ENCODE results near the gene RAMACL. TPM values are rescaled to one million over a fixed set of nuclear protein-coding genes. Genes with fewer than 3 reads are reported as not detected.

The RAMACL gene
- total RNA-seq, 4 donors from 2014 or later, result 0.93 to 2.1 (median 1.5) TPM

DNA sequence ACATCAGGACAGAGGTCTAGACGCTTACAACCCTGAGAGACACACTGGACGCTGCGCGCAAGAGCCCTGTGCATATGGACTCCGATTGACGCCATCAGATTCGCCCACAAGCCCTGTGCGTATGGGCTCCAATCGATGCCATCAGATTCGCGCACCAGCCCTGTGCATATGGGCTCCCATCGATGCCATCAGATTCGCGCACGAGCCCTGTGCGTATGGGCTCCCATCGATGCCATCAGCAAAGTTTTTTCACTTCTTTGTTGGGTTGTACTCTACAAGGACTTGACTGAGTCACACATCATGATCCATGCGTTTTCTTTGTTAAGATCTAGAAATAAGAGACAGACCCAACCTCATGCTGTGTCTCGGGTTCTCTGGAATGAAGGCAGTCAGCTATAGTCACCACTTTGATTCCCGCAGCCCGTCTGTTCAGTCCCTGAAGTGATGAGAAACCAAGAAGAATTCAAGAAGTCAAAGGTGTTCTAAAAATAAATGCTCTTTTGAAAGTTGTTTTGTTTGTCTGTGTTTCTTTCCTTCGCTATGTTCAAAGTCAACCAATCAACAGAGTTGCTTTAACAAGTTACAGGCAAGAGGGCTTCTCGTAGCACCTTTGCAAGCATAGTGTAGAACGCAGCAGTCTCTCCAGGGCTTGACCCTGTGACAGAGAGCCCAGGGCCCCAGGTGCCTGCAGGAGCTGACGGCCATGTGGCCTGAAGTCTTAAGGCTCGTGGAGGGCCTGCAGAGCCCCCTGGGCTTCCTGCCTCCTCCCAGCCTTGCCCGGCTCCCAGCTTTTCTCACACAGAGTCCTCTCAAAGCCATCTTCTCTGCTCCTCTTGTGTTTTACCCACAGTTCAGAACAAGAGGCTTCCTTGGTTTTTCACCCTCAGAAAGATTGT is 32.6 kb upstream of the RAMACL start:
- TF ChIP-seq, protein P1, sequence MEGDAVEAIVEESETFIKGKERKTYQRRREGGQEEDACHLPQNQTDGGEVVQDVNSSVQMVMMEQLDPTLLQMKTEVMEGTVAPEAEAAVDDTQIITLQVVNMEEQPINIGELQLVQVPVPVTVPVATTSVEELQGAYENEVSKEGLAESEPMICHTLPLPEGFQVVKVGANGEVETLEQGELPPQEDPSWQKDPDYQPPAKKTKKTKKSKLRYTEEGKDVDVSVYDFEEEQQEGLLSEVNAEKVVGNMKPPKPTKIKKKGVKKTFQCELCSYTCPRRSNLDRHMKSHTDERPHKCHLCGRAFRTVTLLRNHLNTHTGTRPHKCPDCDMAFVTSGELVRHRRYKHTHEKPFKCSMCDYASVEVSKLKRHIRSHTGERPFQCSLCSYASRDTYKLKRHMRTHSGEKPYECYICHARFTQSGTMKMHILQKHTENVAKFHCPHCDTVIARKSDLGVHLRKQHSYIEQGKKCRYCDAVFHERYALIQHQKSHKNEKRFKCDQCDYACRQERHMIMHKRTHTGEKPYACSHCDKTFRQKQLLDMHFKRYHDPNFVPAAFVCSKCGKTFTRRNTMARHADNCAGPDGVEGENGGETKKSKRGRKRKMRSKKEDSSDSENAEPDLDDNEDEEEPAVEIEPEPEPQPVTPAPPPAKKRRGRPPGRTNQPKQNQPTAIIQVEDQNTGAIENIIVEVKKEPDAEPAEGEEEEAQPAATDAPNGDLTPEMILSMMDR (IDR thresholded peaks at IDR 0.05), result no peak
- TF ChIP-seq POLR2A (IDR thresholded peaks at IDR 0.05), result no peak
- intact Hi-C loops (cut with DNase I; ENCODE audit: low total_unique reads), result no loop called here
- DNase-seq (ENCODE audit: low spot score in 2 of 2), result peak in 1 of 2 donors; percentile 65
- no peak overlapping the region for H3K4me3 ChIP-seq (ENCODE audit: low read depth, poor library complexity, severe bottlenecking)
- 94 to 96% methylated on average over 27 of the region's 27 CpGs for WGBS, 2 donors

DNA sequence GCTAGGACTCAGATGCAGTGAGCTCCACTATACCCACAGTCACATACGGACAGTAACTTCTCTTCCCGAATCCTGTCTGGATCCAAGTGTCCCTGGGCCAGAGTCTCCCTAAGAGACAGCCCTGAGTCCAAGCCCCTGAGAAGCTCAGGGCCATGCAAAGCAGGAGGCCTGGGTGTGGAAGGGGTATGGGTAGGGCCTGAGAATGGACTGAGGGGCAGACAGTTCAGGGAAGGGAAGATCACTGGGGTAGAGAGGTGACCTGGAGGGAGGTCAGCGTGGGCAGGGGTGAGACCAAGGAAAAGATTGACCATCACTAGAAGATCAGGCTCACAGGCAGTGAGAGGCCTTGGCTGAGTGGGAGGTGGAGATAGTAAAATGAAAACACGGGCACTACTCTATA is 31.8 kb upstream of the RAMACL start:
- H3K4me3 ChIP-seq (ENCODE audit: low read depth, poor library complexity, severe bottlenecking), result no peak overlapping the region
- intact Hi-C loops (cut with DNase I; ENCODE audit: low total_unique reads), result no loop called here
- WGBS, 2 donors, result 95 to 96% methylated on average over 4 of the region's 4 CpGs
- peak in 1 of 2 donors; percentile 61 for DNase-seq (ENCODE audit: low spot score in 2 of 2)
- TF ChIP-seq, protein P1 (IDR thresholded peaks at IDR 0.05), result no peak
- TF ChIP-seq POLR2A (IDR thresholded peaks at IDR 0.05), result no peak

DNA sequence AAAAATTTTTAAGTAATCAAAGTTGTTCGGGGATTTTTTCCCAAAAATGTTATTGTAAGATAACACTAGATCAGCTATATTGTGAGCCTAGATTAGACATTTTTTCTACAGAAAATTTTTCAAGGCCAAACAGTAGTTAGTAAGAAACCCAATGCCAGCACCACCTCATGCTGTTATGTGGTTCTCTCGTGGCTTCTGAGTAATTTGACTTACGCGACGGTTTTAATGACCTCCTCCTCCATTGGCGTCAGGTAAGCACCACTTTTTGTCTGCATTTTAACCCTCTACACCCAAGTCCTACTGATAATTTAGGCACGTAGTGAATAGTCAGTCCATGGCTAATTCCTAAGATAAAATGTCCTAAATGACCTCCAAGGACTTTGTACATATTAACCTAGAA is 30.9 kb upstream of the RAMACL start:
- no peak for DNase-seq (ENCODE audit: low spot score in 2 of 2)
- intact Hi-C loops (cut with DNase I; ENCODE audit: low total_unique reads), result no loop called here
- 88 to 90% methylated on average over 7 of the region's 7 CpGs for WGBS, 2 donors
- TF ChIP-seq, protein P1 (IDR thresholded peaks at IDR 0.05), result no peak
- TF ChIP-seq POLR2A (IDR thresholded peaks at IDR 0.05), result no peak
- H3K4me3 ChIP-seq (ENCODE audit: low read depth, poor library complexity, severe bottlenecking), result no peak overlapping the region

DNA sequence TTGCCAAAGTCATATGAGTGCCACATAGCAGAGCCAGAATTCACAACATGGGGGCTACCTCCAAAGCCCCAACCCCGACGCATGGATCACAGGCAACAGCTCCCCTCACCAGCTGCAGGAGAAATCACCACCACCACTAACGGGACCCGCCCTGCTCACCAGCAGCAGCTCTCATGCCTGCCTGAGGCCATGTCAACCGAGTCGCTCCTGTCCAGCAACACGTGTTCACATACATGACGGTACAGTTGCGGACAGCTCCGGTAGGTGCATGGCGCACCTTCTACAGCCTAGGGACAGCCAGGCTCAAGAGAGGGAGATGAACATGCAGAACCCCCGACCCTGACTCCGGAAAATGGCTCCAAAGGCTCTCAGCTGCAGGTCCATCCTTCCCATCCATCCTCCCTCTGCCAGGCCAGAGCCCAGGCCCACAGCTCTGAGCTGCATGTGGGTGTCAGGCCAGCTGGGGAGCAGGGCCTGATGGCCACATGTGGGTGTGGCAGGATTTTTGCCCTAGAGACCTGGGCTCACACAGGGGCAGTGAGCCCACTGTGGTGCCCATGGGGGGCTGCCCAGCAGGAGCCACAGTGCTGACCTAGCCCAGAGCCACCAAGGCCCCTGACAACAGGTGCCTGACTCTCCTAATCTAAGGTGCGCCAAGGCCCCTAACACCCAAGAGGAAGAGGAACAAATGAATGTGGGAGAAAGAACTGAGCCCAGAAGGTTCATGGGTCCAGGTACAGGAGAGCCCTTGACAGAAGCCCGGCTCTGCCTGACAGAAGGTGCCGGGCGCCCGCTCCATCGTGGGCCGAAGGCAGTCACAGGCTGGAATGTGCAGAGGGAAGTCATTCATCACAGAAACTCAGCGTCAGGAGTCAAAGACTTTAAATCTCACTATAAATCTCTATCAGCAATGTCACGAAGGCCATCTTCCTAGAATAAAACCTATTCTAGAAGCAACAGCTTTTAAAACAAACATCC is 30.1 kb upstream of the RAMACL start:
- intact Hi-C loops (cut with DNase I; ENCODE audit: low total_unique reads), result no loop called here
- no peak overlapping the region for H3K4me3 ChIP-seq (ENCODE audit: low read depth, poor library complexity, severe bottlenecking)
- no peak for TF ChIP-seq POLR2A (IDR thresholded peaks at IDR 0.05)
- TF ChIP-seq, protein P1 (IDR thresholded peaks at IDR 0.05), result no peak
- DNase-seq (ENCODE audit: low spot score in 2 of 2), result peak in 1 of 2 donors; percentile 77
- WGBS, 2 donors, result 95 to 96% methylated on average over 21 to 22 of the region's 22 CpGs

DNA sequence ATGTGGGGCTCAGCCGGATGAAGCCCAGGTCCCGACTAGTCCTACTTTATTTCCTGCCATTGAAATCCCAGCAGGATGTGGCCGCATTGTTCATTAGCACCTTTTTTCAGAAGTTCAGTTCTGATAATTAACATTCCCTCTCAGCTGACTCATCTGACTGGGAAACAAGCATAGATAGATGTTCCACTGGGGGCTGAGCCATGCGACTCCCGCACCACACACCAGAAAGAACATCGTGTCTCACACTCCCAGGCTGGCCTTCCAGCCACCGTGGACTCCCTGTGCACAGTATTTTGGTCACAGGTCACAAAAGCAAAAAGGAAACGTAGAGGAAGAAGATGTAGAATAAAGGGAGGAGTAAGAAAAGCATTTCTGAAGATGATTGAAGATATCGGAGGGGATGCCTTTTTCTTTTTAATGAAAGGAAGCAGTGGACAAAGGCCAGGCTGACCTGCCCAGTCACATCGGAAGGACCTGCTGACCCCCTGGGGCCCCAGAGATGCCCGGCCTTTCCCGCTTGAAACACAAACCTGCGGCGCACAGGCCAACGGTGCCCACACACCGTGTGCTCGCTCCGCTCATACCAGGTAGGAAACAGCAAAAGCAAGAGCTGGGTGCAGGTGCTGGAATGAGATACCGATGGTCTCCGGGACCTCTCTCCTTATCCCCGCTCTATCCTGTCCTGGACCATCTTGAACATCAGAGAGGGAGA is 28.7 kb upstream of the RAMACL start:
- WGBS, 2 donors, result 79% methylated on average over 21 of the region's 21 CpGs
- no peak overlapping the region for H3K4me3 ChIP-seq (ENCODE audit: low read depth, poor library complexity, severe bottlenecking)
- no peak for TF ChIP-seq POLR2A (IDR thresholded peaks at IDR 0.05)
- TF ChIP-seq, protein P1 (IDR thresholded peaks at IDR 0.05), result no peak
- peak in 1 of 2 donors; percentile 80 for DNase-seq (ENCODE audit: low spot score in 2 of 2)
- intact Hi-C loops (cut with DNase I; ENCODE audit: low total_unique reads), result no loop called here
